Stimulated activated CD4-positive, alpha-beta T cell treated with anti-CD3 and anti-CD28 coated beads, Interleukin-2, amount 100 ng/mL, for 48 hours (primary cell): ENCODE data around the gene ARHGAP26.
"Not testable (repeated sequence)": the region's sequence is repeated elsewhere in the genome, so short reads cannot be mapped to it uniquely, and the experiment has no call there.

ENCODE experiments used
- DNase-seq, 2 donors: peaks; one replicate each; pipeline ENCODE4 v3.0.0-alpha.2; 2020

The ARHGAP26 gene

DNA sequence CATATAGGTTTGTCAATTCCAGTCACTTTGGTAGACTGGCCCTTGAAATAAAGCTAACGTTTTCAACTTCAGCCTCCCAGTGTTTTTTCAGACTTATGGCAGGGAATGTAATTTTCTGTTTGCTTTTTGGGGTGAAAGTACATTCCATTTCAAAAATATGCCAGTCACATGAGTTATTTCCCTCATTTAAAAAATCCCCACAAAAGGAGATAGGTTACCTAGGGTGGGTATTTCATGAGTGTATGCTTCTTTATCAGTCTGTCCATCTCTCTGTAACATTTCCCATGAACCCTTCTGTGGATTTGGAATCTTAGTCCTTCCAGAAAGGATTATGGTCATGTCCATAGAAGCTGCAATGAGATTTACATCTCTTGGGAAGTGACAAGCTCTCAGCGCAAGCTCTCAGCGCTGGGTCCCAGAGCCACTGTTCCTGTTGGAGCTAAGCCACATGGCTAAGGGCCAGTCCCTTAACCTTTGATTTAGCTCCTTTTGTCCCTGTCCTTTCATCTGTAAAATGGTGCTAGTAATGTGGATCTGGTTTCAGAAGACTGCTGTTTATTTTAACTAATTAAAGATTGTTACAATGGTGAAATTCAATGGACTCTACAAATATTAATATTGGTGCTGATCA lies 338.4 kb downstream of the ARHGAP26 start:
- DNase-seq: no peak

DNA sequence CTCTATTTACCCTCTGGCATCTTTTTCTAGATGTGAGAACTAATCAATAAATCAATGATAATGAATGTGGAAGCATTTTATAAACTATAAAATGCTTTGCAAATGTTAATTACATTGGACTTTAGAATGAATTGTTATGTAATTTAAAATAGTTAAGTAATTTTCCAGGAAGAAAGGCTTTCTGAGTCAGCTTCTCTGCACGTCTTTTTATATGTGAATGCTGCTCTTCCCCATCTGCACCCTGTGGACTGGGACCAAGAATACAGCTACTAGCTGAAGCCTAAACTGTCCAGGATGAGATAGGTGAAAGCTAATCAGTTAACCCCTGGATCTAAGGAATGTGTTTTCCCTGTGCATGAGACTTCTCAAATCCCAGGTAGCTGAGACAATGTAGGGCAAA lies 340.4 kb downstream of the ARHGAP26 start:
- no peak for DNase-seq

DNA sequence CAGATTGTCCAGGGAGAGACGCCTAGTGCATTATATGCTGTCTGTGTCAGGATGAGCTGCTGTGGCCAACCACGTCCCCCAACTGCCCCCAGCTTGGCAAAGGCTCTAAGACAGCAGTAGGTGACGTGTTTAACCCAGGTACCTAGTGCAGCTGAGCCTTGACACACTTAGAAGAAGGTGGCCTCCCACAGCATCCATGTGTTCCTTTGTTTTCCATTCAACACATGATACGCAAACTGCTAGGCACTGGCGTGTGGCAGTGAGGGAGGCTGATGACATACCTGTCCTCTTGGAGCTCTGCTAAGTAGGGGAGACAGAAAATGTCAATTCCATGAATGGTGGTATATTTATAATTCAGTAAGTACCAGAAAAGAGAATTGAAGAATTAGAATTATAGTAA lies 341.6 kb downstream of the ARHGAP26 start:
- DNase-seq: no peak

DNA sequence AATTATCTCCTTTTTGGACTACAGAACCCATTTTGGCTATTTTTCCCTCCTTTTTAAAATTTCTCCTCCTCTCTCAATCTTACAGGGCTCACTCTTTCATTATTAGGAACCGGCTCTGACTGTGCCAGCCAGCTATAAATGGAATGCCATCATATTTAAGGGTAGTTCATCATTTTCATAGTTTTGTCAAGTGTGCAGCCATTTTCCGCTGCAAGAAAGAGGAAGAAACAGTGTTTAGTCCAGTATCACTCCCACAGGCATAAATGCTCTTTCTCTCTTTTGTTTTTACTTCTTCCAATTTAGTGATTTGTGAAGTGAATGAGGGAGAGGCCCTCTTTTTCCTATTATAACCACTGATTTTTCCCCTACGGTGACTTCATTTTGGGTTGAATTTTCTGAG lies 343.3 kb downstream of the ARHGAP26 start:
- no peak for DNase-seq

DNA sequence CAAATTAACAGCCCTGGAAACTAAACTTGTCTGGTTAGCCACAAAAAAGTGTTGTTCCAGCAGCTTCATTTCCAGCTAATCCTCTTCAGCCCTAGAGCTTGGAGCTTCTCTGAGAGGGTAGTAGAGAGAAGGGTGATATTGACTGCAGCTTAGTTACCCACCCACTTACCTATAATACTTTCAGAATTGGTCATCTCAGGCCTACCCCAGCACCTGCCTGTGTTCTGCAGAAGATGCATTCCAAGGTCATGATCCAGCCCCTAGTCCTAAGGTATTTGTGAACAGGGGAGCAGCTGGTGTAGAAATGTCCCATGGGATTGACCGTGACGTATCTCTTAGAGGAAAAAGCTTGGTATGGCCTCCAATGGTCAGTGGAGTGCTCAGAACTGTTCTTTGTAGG lies 344.3 kb downstream of the ARHGAP26 start:
- DNase-seq: no peak

DNA sequence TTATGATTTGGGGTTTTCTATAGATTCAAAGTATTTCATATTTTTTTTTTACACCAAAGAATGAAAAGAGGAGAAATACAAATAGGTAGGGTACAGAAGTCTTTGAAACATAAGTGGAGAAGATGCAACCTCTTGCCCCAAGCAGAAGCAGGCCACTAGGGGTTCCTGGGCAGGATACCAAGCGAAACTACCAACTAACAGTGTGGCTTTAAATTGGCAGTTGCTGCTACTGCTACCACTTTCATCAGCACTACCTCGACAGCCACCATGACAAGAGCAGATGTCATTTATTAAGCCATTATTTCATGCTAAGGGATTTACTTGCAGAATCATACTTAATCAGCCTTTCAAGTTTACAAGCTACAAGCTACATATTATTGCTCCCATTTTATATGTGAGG lies 345.2 kb downstream of the ARHGAP26 start:
- DNase-seq: no peak

DNA sequence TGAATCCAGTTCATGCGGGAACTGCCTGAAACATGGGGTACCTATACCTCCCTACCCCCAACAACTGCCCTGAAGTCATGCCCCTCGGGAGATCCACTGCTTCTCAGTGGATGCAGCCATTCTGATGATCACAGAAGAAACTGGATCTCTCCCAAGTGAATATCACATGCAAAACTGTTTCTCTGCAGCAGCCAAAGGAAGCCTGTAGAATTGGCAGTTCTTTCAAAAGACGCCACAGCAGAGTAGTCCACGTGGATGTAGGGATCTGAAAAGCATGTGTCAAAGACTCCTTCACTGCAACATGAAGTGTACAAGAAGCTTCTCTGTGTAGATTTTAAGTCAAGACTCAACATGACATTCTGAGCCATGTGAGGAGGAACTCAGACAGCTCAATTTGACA lies 346.6 kb downstream of the ARHGAP26 start:
- no peak for DNase-seq

DNA sequence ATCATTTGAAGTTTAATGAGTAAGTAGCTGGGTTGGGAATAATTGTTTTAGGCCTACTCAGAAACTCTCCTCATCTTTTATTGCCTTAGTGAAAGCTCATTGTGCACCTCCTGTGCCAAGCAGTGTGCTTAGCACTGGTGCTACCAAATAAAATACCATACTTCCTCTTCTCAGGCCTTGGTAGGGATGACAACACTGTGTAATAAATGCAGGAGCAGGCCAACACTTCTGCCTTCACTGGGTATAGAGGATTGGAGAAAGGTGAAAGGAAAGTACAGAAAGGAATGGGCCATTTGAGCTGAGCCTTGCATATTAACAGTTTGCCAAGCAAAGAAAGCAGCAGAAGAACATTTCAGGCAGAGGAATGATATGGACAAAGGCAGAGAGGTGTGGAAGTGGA lies 347.6 kb downstream of the ARHGAP26 start:
- no peak for DNase-seq

DNA sequence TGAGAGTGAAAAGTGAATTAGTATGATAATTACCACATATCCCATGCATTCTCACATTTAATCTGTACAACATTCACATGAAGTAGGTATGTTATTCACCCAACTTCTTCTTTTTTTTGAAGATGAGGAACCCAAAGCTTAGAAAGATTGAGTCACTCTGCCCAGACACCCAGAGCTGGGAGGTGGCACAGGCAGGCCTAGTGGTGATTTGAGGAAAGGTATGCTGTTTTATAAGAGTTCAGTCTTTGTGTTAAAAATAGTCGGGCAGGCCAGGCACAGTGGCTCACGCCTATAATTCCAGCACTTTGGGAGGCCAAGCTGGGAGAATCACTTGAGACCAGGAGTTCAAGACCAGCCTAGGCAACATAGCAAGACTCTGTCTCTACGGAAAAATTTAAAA lies 348.0 kb downstream of the ARHGAP26 start:
- DNase-seq: no peak

DNA sequence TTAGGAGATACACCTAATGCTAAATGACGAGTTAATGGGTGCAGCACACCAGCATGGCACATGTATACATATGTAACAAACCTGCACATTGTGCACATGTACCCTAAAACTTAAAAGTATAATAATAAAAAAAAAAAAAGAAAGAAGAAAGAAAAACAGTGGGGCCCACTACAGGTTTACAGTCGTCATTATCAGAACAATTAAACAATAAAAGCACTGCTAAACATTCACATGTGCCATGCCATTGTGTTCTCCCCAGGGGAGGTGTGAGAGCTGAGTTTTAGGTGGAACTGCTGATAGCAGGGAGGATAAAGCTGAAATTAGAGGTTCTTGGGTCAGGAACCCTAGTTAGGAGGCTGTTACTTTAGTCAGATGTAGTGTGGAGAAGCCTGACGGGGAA lies 348.6 kb downstream of the ARHGAP26 start:
- not testable (repeated sequence) for DNase-seq

DNA sequence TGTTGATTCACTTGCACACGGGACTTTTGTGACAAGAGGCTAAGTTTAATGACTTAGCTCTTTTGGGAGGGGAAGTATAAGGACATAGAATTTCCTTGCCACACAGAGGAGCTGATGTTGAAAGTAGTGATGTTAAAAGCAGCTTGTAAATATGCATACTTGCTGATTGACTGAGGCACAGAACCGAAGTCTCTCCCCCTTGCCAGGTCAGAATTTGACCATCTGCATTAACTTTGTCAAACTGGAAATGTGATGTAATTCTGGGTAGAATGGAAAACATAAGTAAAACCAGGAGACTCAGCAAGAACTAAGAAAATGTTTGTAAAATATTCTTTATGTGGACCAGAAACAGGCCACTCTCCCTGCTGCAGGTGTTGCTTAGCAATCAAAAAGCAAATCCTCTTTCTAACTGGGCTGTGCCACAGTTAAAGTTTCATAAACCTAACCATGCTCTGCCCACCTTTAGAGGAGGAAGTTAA lies 349.2 kb downstream of the ARHGAP26 start:
- no peak for DNase-seq

DNA sequence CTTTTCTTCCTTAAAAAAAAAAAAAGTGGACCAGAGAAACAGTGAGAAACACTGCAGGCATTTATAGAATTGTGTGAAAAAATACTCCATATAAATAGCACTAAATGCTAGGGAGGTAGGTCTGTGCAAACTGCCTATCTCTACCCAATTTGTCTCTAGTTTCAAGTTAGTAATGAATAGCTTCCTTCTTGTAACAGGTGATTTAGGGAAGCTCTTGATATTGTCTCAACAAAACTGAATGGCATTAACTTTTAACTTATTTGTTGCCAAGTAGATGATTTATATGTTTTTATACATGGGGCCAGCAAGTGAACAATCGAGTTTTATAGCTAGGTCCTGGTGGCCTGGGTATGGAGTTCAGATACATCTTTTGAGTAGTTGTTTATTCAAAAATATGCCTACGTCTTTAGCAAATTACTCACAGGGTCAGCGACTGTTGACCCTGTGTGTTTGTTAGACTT lies 349.7 kb downstream of the ARHGAP26 start:
- DNase-seq: no peak

DNA sequence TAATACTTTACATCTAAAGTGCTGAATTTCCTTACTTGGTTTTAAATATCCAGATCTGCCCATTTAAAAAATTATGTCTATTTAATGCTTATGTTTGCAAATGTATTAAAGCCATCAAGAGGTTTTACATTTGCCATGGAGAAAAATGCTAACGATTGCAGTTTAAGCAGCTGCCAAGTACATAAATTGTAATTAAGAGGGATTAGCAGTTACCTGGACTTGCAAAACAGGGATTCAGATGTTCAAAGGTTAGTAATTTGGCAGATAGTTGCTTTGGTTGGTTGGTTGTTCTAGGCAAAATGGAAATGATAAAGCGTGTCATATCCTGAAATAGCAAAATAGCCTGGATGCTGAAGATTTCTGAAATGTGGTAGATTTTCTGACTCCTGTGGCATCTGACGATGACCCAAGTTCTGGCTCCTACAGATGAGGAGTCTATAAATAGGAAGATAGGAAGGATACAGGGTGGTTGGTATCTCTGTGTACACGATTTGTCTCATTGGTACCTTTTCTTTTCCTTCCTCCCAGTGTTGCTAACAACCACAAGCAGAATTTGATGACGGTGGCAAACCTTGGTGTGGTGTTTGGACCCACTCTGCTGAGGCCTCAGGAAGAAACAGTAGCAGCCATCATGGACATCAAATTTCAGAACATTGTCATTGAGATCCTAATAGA lies 350.4 kb downstream of the ARHGAP26 start:
- no peak for DNase-seq

DNA sequence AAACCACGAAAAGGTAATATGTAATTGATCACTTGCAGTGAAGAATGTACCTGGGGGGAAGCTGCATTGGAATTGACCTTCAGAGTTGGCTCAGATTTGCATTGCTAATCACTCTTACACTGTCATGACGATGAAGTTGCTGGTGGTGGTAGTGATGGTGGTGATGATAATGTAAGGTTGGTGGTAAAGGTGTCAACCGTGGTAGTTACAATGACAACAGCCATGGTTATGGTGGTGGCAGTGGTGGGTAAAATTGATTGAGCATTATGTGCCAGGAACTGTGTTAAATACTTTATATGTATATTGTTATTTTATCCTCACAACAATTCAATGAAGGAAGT lies 350.9 kb downstream of the ARHGAP26 start:
- DNase-seq: no peak

DNA sequence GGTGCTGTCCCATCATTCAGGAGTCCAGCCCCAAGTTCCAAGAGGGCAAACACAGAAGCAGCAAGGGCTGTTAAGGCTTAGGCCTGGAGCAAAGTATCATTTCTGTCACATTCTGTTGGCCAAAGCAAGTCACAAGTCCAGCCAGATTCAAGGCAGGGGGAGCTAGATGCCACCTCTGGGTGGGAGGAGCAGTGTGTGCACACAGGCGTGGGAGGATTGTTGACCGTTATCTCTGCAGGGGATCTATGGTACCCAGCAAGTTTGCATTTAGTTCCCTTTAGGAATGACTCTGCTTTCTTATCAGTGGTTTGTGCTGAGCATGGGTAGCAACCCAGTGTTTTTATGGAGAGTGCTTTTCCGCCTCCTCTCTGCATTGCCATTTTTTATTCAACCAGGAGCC lies 354.4 kb downstream of the ARHGAP26 start:
- no peak for DNase-seq

DNA sequence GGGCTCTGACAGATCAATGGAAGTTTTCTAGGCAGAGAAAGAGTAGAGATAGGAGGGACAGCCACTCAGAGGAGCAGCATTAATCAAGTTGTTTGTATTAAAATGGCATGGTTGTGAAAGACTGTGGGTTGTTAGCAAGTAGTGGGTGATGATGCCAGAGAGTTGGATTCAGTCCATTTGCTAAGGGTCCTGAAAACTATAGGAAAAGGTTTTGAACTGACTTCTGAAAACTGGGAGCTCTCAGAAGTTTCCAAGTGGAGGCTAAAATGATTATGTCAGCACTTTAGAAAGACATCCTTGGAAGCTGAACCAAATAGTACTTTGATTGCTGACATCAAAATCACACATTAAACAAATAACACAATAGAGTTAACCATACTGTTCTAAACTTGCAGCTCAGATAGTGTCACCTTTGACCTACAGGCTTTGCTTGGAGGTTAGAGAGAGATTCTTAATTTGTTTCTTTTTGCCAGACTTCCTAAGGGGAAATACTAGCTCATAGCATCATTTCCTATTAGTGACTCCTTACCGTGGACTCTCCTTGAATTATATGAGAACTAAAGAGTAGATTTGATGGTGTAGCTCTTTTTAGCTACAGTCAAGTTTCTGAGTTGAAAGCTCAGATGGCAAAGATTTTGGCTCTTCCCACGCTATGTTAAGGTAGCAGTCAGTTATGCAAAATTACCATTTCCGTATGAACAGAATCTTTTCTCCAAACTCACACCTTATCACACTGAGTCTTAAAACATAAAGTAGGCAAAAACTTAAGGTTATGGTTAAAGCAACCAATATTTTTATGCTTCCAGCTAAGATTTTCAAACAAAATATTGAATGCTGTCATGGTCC lies 356.2 kb downstream of the ARHGAP26 start:
- no peak for DNase-seq

DNA sequence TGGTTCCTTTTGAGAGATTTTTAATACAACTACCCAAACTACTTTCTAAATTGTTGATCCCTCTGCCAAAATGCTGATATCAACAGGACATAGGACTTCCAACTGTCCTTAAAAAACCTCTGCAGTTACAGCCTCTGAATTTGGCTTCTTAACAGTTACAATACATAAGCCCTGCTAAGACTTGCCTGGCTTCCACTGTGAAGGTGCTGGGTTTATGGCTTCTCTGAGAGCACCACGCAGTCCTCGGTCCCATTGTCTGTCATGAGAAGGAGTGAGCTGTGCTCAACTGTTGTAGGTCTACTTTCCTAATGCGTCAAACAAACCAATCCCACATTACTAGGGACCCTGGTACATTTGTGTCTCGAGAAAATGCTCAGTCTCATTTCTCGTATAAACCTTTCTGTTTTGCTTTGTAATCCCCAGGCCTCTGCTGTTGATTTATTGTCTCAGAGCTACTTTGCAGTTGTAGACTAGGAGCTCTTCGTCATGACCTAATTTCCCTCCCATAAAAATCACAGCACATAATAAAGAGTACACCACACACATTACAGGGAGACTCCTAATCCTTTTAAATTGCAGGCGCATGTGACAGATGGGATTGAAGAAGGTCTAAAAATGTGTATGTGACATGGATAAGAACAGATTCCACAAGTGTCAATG lies 358.4 kb downstream of the ARHGAP26 start:
- no peak for DNase-seq

DNA sequence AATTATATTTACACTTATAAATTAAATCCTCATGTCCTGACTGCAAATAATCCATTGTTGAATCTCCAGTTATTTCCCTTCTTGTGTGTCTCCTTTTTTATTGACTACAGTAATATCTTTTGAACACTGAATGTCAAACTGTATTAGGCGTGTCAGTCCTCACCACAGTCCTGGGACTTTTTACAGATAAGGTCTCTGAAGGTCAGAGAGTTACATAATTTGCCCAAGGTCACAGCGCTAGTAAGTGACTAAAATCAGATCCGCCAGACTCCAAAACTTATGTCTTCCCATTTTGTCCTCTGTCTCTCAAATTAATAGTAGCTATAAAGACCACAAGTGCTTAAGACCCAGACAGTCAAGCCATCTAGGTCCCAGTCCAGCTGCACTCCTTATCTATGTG lies 359.0 kb downstream of the ARHGAP26 start:
- DNase-seq: no peak

DNA sequence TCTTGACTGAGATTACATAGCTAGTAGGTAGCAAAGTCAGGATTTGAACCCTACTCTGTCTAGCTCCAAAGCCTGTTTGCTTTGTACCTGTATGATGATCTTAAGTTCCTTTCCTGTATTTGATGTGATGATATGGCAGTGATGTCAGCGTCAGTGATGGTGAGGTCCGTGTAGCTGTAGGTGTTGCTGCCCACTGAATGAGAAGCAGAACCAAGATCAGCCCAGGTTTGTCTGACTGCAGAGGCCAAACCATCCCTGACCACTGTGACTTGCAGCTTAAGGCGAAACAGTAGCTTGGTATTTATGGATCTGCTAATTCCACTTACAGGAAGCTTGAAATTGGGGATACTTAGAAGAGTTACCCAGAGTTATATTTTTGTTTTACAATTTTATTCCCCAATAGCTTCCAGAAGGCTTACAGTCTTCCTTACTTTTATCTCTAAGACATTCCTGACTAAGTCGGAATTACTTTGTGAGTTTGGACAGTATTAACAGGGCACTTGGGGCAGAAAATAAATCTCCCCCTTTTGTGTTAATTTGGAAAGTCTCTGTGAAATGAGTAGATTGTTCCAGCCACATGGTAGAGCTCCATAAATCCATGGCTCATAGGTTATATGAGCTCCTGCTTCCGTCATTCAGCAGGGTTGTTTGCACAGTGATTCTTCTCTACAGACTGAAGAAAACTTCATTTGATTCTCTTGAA lies 359.9 kb downstream of the ARHGAP26 start:
- DNase-seq: no peak

DNA sequence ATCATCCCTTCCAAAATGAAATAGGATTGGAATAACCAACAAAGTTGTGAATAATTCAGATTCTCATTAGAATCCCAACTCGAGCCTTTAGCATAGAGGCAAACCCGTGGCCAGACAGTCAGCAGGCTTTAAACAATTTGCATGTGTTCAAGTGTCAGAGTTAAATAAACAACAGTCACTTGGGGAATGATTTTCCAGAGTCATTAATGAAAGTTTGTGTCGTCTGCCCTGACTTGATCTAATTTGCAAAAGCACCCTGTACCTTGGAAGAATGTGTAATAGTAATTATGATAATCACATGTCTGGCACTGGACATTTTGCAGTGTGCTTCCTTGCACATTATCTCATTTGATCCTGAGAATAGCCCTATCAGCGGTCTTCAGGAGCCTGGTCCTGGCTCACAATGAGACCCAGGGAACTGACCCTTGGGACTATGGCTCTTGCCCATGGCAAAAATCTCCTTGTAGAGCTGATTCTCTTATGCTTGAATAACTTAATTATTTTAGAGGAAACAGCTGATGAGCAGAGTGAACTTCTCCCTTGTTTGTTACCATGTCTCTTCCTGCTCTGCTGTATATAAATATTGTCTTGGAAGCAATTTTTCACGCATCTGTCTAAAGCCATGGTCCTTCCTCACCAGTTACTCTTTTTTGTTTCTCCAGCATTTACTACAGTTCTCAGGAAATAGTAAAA lies 360.6 kb downstream of the ARHGAP26 start:
- no peak for DNase-seq

DNA sequence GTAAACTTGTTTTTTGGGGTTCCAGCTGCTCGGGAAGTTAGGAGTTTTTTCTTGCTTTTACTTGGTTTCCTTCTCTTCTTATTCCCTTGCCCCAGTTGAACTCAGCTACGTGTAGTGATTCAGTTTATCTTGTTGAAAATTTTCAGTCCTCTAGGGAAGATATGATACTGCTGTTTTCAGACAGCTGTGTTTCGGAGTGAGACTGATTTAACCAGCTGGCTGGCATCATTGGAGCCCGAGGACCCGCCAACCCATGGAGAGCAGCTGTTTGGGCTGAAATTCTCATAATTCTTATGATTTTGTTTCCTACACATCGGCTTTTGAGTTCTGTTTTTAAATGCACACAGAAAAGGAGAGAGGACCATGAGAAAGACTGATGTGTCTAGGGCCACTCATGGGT lies 361.8 kb downstream of the ARHGAP26 start:
- no peak for DNase-seq

DNA sequence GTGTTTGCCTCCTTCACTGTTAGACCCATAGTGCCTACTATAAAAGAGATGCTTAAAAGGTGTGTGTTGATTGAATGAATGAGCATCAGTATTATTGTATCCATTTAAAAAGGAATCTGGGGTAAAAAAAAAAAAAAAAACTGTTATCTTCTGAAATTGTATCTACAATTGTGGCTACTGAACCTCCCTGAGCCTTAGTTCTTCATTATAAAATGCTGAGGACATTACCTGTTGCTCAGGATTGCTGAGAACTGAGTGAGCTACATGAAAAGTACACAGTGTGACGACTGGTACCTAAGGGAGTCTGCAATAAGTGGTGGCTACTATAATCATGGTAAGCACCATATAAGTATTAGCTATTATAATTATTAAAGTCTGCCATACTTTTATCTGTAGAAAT lies 362.6 kb downstream of the ARHGAP26 start:
- DNase-seq: no peak
